NCI-H128 (cell line): ENCODE results near the gene HIF3A.
"Not testable (repeated sequence)": the region's sequence is repeated elsewhere in the genome, so short reads cannot be mapped to it uniquely, and the experiment has no call there.

ENCODE experiments used
- DNase-seq: peaks from one replicate; lab custom pipeline; 2025; ENCODE audit not compliant: unreplicated experiment; lab: John Stamatoyannopoulos, UW

HIF3A gene

DNA sequence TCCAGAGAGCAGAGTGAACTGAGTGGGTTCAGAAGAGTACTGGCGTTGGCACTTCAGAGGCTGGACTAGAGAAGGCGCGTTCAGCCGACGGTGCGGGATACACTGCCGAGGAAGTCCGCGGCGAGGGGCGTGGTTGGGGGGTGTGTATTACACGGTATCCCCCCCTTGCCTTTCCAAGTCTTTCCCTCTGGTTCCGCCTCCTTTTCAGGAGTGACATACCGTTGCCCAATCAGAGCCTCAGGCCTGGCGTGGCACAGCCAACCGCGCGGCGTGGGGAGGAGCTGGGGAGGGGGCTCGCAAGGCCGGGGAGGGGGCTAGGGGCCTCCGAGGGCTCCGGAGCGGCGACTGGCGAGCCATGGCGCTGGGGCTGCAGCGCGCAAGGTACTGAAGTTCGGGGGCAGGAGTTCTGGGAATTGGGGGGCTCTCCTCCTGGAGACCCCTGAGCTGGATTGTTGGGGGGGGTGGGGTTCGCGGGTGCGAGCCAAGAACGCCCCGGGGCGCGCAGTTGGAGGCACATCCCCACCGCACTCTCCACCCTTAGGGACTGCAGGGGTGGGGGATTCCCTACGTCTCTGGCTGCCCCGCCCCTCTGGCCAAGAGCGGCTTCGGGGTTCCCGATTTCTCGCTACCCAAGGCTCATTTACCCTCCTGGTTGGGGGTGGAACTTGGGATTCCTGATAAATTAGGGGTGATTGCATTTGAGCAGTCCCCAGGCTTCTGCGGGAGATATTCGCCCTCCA is at the start of gene HIF3A:
Gene HIF3A (plus strand): TSS at position 321 of the 740 bp plus-strand sequence. CDS start 35 bp downstream, at position 356.
- peak; percentile 74 for DNase-seq

- no peak for DNase-seq
These were observed 46.6 kb upstream of the HIF3A start for GRCh38 chr19:46250076-46250735.

- no peak for DNase-seq
These were observed 45.4 kb upstream of the HIF3A start for GRCh38 chr19:46251416-46251815.

DNA sequence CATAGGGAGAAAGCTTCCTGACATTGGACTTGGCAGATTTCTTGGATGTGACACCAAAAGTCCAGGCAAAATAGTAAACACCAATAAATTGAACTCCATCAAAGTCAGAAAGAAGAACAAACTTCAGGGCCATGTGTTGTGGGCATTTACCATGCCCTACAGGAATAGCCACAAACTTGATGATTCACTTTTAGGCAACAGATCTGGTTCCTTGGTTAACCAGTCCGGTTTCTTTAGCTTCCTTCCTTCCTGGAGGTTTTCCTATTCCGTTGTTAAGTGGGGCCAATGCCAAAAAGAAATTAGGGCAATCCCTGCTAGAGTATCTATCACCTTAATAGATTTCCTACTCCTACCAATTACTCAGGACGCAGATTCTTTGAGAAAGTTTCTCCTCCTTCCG is 42.1 kb upstream of the HIF3A start:
- DNase-seq: no peak

DNA sequence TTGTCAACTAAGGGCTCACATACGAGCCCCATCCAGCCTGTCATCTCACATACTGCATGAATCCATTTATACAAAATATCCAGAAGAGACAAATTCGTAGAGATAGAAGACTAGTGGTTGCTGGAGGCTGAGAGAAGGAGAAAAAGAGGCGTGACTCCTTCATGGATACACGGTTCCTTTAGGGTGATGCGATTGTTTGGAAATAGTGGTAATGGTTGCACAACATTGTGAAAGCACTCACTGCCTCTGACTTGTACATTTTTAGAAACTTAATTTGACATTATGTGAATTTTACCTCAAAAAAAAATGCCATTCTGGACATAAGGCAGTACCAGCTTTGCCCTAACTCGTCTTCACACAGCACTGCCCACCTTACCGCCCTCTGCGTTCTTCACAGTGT is 40.0 kb upstream of the HIF3A start:
- DNase-seq: no peak

GRCh38 chr19:46261501-46261900 is 35.3 kb upstream of the HIF3A start:
- DNase-seq: not testable (repeated sequence)

- peak; percentile 75 for DNase-seq
These were observed 34.1 kb upstream of the HIF3A start for GRCh38 chr19:46262684-46263296.

- not testable (repeated sequence) for DNase-seq
These were observed 32.0 kb upstream of the HIF3A start for GRCh38 chr19:46264801-46265200.

DNA sequence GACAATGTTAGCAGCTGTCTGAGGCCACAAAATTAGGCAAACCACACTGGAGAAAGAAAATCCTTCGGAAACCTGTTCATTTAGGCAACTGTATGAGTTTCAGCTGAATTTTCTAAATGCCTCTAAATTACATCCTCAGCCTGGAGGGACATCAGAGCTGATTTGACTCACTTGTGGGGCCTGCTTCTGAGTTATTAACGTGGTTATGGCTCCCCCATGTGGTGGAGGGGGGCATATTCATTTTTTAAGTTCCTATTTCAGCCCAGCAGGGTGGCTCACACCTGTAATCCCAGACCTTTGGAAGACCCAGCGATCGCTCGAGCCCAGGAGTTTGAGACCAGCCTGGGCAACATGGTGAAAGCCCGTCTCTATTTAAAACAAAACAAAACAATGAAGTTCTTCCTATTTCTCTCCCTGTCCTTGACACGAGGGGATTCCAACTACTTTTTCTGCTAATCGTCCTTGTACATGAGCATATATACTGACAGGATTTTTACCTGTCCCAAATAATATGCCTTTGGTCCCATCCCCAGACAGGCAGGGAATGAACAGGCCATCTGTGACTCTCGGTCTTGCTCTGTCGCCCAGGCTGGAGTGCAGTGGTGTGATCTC is 31.5 kb upstream of the HIF3A start:
- peak; percentile 71 for DNase-seq

DNA sequence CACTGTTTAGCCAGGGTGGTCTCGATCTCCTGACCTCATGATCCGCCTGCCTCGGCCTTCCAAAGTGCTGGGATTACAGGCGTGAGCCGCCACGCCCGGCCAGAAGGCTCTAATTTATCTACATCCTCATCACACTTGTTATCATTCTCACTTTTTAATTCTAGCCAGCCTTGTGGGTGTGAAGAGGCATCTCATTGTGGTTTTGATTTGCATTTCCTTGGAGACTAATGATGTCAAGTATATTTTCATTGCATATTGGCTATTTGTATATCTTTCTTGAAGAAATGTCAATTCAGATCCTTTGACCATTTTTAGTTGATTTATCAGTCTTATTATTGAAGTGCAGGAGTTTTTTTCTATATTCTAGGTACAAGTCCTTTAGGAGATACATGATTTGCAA is 27.7 kb upstream of the HIF3A start:
- DNase-seq: no peak

GRCh38 chr19:46270521-46271256 is 26.2 kb upstream of the HIF3A start:
- DNase-seq: no peak

GRCh38 chr19:46271481-46272197 is 25.2 kb upstream of the HIF3A start:
- no peak for DNase-seq

- not testable (repeated sequence) for DNase-seq
These were observed 22.9 kb upstream of the HIF3A start for GRCh38 chr19:46273931-46274330.

DNA sequence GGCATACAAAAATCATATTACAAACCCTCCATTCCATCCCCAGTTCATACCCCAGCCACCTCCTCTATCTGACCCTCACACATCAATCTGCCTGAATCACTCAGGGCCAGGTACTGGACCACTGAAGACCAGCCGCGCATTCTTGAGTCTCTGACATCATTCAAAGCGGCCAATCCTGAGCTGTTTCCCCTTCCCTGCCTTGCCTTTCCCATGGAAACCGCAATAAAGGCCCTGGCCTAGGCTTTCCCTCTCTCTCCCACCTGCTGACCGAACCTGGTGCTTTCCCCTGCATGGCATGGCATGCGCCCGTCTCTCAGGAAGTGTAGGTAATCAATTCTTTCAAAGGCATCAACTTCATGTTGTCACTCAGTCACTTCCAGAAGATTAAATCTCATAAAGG is 17.7 kb upstream of the HIF3A start:
- DNase-seq: no peak

DNA sequence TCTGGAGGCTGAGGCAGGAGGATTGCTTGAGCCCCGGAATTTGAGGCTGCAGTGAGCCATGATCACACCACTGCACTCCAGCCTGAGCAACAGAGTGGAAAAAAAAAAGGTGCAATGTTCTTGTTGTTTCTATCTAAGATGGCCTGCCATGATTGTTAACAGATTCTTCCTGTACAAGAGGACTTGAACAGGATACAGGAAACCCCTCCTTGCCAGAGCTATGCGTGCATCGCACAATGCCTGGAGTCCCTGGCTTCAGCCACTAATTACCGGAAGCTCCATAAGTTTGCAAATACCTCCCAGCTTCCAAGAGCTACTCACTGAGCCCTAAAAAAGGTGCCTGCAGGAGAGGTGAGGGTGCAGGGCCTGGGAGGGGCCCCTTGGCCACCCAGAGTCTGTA is 13.1 kb upstream of the HIF3A start:
- no peak for DNase-seq

- no peak for DNase-seq
These were observed 12.2 kb upstream of the HIF3A start for GRCh38 chr19:46284635-46285034.

DNA sequence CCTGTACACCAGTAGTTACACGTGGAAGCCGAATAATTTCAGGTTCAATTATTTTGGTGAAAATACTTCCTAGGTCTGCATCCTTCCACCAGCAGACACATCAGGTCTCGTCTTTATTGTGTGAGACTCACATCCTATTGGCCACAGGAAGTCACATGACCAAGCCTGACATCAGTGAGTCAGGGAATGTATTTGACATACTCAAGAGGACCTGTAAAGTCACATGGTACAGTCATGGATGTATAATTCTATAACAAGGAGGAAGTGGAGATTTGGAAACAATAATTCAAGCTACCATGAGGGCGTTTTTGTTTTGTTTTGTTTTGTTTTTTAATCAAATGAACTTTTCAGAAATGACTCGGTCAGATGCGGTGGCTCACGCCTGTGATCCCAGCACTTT is 9.3 kb upstream of the HIF3A start:
- no peak for DNase-seq

GRCh38 chr19:46288896-46289588 is 7.8 kb upstream of the HIF3A start:
- DNase-seq: no peak

GRCh38 chr19:46289724-46290619 is 6.9 kb upstream of the HIF3A start:
- DNase-seq: no peak
